ENCODE results near the gene IL31. TPM values are rescaled to one million over a fixed set of nuclear protein-coding genes. Genes with fewer than 3 reads are reported as not detected.

IL31 gene
- total and polyA plus RNA-seq, 2 of the 4 experiments (the other 2 are of a cell fraction), result not detected

- in situ Hi-C loops (cut with MboI; ENCODE audit: low sequenced_read_pairs), result loop anchor here (5.0 kb wide), 2 partner anchors 59 to 134 kb away; no protein-coding TSS in a partner anchor
Observed at GRCh38 chr12:122190842-122191668, 17.0 kb upstream of the IL31 start.

More at GRCh38 chr12:122190842-122191668, 17.0 kb upstream of the IL31 start:
- Histone ChIP-seq H3K4ac (ENCODE audit: low read depth, low read length) (no peak overlapping the region), H4K5ac (ENCODE audit: low read depth, low read length) (no peak overlapping the region), H4K91ac (ENCODE audit: insufficient read depth, low read depth, low read length) (no peak overlapping the region), H3K27me3 (ENCODE audit: control insufficient read depth, insufficient read depth, low read length) (no peaks in the 10 kb centered on the region), H2BK15ac (ENCODE audit: low read depth, low read length) (no peak overlapping the region), H3K23ac (ENCODE audit: low read depth, low read length) (no peak overlapping the region), H3K56ac (ENCODE audit: extremely low read depth, insufficient read depth, low read length) (no peak overlapping the region), H3K9ac (ENCODE audit: low read depth, low read length) (no peak overlapping the region), H3K9me3 (ENCODE audit: control insufficient read depth, insufficient read depth, low read length) (peaks cover 2% of the 10 kb centered on the region; the same call in 1 of the 2 replicates), H2AK5ac (ENCODE audit: low read depth, low read length) (no peak overlapping the region; the same call in 1 of the 2 replicates), H2AFZ (replicated peaks; ENCODE audit: low read length, poor library complexity) (peak overlapping the region; percentile 26), H2BK5ac (ENCODE audit: low read depth, low read length, poor library complexity, severe bottlenecking) (no peak overlapping the region), H2AK9ac (replicated peaks; ENCODE audit: low read depth, low read length, poor library complexity) (no peak overlapping the region), H3K4me3 (ENCODE audit: insufficient read depth, low read depth, low read length) (no peak overlapping the region), H4K8ac (ENCODE audit: low read depth in 2 of 2, low read length in 2 of 2) (no peak overlapping the region), H3K18ac (ENCODE audit: low read depth, low read length) (no peak overlapping the region), H3K4me2 (ENCODE audit: low read depth, low read length) (no peak overlapping the region), H3K14ac (replicated peaks; ENCODE audit: low read depth, low read length) (no peak overlapping the region), H3K4me1 (ENCODE audit: control insufficient read depth, insufficient read depth, low read length) (peaks cover 3% of the 10 kb centered on the region; the same call in 1 of the 2 replicates), H2BK120ac (ENCODE audit: low read depth, low read length) (no peak overlapping the region), H3K27ac (ENCODE audit: insufficient read depth, low read length) (no peak overlapping the region), H2BK20ac (ENCODE audit: low read depth, low read length) (0 out of 2 replicates have a peak overlapping the region, but pooled peaks have one; percentile 35), H3K79me1 (ENCODE audit: low read depth in 1 of 2, low read length in 2 of 2) (no peaks in the 10 kb centered on the region), H4K20me1 (ENCODE audit: insufficient read depth, low read length) (no peaks in the 10 kb centered on the region), H3K9me1 (ENCODE audit: insufficient read depth, low read length) (no peaks in the 10 kb centered on the region), H3K36me3 (ENCODE audit: control insufficient read depth, insufficient read depth, low read length) (no peaks in the 10 kb centered on the region)
- DNase-seq, result peak; percentile 59
- TF ChIP-seq SMC3 (IDR thresholded peaks at IDR 0.05; ENCODE audit: low read depth, low read length) (peak; percentile 88), RAD21 (IDR thresholded peaks at IDR 0.05; ENCODE audit: low read length) (peak; percentile 88), RFX5 (IDR thresholded peaks at IDR 0.05; ENCODE audit: low read depth, low read length) (no peak), CTCF (conservative IDR thresholded peaks at IDR 0.05; ENCODE audit: low read depth, low read length) (peak; percentile 83), ELK1 (IDR thresholded peaks at IDR 0.05; ENCODE audit: borderline replicate concordance, low read depth, low read length) (no peak)
- ChIA-PET POLR2A (ENCODE audit: unreplicated experiment) (no interaction called here), CTCF (interaction anchor here (0.6 to 1.8 kb wide), 5 partner anchors 25 to 275 kb away, joined by 3 to 11 read pairs (median 4); no protein-coding TSS in a partner anchor)
- no TSS peak for BruUV-seq (replicated peaks)
- peak; percentile 92 for ATAC-seq (ENCODE audit: low read depth)
- dilution Hi-C loops (cut with HindIII; ENCODE audit: low sequenced_read_pairs, unreplicated experiment) (no loop called here), intact Hi-C loops (cut with micrococcal nuclease) (loop anchor here (1.0 kb wide), 2 partner anchors 60 to 137 kb away; no protein-coding TSS in a partner anchor)
- 100% methylated on average over 1 of the region's 18 CpGs; no CpG with 5 or more reads in 1 of the 2 experiments for WGBS, 2 experiments (ENCODE audit: extremely low coverage in 2 of 2, insufficient read length in 1 of 2)

All from IMR-90 (cell line).